GM18909 (cell line): ENCODE data around the gene SLC22A12.
"Not testable (repeated sequence)": the region's sequence is repeated elsewhere in the genome, so short reads cannot be mapped to it uniquely, and the experiment has no call there.

Experiments
- ATAC-seq: cut with Tn5 transposase; IDR thresholded peaks from one replicate; pipeline ENCODE4 v1.9.1; 2021; ENCODE audit warnings: mild to moderate bottlenecking; ENCODE audit not compliant: unreplicated experiment, poor library complexity

Gene SLC22A12

DNA sequence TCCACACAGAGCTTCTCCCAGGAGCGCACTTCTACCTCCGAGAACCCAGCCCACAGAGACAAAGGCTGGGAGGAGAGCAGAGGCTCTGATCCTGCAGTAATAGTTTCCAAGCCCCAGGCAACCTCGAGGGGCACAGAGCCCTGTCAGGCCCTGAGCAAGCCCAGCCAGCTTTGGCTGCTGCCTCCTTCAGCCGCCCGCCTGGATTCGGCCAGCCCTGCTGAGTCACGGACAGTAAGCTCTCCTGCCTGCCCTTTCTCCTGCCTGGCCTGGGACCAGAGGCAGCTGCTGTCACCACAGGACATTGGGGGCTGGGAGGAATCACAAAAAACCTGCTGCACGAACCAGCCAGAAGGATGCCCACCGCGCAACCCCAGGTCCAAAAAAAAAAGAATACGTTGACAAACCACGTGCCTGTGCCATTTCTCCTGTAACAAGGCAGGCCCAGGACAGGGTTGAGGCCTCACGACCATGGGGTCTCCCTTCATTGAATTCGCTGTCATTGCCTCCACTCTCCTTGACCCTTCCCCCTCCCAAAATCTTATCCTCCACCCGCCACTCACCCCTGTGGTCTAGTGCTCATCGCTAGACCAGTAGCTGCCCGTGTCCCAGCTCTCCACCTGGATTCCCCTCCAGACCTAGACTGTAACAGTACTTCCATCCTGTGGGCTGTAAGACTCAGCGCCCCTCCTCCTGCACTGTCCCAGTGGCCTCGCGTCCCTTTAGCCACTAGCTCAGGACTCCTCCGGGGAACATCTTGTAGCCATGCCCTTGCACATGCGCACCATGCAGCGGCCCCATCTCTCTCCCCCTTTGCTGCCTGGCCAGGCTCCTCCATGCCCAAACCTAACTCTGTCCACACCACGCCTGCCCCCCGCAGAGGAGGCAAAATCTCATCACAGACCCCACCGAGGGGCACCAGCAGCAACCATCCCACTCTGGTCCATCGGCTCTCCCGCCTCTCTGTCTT, 7.4 kb upstream of the SLC22A12 start:
- no peak for ATAC-seq

DNA sequence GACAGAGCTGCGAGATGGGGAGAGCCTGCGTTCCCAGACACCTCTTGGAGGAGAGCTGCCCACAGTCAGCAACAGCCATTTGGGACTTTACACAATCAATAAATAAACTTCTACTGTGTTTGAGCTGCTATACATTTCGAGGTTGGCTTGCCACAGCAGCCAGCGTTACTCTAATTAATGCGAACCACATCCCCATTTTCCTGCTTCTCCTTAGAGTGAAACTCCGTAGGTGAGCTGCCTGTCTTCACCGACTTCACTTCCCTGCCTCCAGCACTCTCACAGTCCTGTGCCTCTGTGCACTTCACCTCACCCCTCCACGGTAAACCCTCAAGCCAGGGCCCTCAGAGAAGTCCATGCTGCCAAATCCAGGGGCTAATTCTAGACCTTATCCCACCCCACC, 5.9 kb upstream of the SLC22A12 start:
- no peak for ATAC-seq

DNA sequence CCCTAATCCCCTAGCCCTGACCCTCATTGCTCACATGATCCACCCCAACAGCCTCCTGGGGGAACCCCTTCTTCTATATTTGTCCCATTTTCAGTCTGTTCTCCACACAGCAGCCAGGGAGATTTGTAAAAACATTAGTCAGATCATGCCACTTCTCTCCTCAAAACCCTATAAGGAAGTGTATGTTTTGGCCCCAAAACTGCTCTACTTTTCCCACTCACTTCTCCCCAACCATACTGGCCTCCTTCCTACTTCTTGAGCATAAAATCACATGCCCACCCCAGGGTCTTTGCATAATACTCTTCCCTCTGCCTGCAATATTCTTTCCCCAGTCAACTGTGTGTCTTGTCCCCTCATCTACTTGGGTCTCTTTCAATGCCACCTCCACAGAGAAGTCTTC, 4.7 kb upstream of the SLC22A12 start:
- no peak for ATAC-seq

DNA sequence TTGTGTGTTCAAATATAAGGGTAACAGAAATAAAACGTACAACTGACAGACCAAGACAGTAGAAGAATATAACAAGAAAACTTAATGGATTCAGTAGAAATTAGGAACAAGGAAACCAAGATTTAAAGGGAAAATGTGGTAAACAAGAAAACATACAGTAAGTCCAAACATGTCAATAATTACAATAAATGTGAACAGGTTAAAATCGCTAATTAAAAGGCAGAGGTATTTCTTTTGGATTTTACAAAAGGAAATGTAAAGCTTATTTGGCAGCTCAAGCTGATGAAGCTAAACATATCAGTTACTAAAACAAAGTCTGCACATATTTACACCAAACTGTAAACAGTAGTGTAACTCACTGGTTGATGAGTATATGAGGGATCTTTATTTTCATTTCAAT, 2.3 kb upstream of the SLC22A12 start:
- ATAC-seq: no peak

DNA sequence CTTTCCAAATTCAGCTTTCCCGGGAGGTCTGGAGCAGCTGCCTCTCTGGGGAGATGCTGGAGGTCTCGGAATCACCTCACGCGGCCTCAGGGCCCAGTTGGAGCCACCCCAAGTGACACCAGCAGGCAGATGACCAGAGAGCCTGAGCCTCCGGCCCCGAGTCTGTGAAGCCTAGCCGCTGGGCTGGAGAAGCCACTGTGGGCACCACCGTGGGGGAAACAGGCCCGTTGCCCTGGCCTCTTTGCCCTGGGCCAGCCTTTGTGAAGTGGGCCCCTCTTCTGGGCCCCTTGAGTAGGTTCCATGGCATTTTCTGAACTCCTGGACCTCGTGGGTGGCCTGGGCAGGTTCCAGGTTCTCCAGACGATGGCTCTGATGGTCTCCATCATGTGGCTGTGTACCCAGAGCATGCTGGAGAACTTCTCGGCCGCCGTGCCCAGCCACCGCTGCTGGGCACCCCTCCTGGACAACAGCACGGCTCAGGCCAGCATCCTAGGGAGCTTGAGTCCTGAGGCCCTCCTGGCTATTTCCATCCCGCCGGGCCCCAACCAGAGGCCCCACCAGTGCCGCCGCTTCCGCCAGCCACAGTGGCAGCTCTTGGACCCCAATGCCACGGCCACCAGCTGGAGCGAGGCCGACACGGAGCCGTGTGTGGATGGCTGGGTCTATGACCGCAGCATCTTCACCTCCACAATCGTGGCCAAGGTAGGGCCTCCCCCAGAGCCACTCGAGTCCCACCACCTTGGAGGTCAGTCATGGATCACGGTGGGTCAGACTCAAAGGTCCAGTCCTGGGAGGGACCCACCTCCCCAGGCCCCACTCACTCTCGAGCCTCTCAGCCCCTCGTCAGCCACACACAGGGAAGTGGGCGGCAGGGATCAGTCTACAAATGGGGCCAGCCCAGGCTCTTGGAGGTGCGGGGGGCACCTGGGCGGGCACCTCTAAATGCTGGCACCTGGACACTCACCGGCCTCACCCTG, 525 bp downstream of the SLC22A12 start:
- ATAC-seq: no peak

DNA sequence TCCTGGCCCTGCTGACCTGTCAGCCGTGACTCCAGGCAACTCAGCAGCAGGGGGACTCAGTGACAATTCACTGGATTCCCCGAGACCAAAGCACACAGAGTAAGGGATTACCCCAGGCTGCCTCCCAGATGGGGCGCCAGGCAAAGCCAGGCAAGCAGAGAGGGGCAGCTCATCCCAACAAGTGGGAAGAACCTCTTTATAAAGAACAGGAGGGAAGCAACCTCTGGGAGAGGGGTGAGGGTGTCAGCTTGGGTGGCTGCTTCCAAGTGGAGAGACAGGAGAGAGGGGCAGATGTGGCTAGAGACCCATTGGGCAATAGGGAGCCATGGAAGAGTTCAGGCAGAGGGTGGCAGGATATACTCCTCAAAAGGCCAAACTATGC, 1.2 kb downstream of the SLC22A12 start:
- no peak for ATAC-seq

DNA sequence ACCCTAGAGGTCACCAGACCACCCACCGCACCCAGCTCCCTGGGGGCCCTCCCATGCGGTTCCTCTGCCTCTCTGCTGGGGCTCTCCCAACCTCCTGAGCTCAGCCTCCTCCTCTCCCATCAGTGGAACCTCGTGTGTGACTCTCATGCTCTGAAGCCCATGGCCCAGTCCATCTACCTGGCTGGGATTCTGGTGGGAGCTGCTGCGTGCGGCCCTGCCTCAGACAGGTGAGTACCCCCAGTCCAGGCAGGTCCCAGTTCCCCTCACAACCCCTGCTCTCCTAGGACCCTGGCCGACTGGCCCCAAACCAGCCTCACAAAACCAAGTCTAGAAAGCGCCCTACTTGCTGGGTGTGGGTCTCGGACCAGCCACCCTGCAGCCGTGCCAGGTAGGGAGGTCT, 1.6 kb downstream of the SLC22A12 start:
- no peak for ATAC-seq

DNA sequence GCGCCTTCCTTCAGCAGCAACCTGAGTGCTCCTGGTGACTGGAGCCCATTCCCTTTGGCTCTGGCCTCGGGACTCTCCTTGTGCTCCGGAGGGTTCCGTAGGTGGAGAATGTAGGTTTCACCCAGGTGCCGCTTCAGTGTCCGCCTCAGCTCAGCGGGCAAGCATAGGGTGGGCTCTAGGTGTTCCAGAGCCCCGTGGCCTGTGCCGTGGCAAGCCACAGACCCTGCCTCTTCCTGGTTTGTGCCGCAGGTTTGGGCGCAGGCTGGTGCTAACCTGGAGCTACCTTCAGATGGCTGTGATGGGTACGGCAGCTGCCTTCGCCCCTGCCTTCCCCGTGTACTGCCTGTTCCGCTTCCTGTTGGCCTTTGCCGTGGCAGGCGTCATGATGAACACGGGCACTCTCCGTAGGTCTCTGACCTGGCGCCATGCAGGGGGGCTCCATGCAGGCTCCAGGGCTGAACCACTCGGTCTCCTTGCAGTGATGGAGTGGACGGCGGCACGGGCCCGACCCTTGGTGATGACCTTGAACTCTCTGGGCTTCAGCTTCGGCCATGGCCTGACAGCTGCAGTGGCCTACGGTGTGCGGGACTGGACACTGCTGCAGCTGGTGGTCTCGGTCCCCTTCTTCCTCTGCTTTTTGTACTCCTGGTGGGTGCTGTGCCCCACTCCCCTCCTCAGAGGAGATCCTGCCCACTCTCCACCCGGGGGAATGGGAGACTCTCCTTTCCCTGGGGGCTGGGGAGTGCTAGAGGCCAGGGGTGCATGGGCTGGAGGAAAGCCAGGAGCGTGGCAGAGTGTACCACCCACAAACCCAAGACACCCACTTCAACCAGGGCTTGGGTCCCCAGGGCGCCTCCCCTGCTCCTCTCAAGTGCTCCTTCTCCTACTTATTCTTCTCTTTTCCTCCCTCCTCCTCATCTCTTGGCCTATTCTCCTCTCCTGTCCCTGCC, 2.4 kb downstream of the SLC22A12 start:
- no peak for ATAC-seq

DNA sequence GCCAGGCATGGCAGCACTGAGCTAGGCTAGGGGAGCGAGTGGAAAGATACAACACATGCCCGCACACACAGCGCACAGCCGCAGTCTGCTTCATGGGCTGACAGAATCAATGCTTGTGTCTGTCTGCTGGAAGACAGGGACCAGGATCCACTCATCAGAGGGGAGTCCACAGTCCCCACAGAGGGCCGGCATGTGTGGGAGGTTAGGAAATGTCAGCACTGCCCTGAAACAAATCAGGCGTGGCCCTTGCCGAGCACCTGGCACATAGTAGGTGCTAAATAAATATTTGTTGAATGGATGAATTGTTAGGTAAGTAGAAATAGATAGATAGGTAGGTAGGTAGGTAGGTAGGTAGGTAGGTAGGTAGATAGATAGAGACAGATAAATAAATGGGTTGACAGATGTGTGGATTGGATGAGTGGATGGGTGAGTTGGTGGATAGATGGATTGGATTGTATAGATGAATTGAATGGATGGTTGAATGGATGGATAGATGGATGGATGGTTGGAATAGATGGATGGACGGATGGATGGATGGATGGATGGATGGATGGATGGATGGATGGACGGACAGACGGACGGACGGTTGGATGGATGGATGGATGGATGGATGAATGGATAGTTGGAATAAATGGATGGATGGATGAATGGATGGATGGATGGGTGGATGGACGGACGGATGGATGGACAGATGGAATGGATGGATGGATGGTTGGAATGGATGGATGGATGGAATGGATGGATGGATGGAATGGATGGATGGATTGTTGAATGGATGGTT, 3.3 kb downstream of the SLC22A12 start:
- no peak for ATAC-seq

DNA sequence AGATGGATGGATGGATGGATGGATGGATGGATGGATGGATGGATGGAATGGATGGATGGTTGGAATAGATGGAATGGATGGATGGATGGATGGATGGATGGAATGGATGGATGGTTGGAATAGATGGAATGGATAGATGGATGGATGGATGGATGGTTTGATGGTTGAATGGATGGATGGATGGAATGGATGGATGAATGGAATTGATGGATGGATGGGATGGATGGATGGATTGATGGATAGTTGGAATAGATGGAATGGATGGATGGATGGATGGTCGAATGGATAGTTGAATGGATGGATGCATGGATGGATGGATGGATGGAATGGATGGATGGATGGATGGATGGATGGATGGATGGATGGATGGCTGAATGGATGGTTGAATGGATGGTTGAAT, 4.9 kb downstream of the SLC22A12 start:
- ATAC-seq: not testable (repeated sequence)

DNA sequence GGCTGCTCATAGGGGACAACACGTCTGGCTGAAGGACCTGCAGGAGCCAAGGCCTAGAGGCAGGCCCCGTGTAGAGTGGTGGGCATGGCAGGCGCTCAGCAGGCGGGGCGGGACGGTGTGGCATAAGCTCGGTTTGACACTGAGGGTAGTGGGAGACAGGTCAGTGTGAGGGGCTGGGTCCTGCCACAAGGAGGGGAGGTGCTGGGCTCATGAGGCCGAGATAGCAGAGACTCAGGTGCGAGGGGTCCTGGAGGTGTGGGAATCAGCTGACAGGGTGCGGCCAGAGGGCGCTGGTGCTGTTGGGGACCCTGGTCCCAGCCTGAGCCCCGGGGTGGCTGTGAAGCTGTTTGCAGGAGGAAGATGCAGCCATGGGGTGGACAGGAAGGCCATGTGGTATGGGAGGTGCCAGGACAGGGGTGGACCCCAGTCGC, 6.7 kb downstream of the SLC22A12 start:
- ATAC-seq: no peak

DNA sequence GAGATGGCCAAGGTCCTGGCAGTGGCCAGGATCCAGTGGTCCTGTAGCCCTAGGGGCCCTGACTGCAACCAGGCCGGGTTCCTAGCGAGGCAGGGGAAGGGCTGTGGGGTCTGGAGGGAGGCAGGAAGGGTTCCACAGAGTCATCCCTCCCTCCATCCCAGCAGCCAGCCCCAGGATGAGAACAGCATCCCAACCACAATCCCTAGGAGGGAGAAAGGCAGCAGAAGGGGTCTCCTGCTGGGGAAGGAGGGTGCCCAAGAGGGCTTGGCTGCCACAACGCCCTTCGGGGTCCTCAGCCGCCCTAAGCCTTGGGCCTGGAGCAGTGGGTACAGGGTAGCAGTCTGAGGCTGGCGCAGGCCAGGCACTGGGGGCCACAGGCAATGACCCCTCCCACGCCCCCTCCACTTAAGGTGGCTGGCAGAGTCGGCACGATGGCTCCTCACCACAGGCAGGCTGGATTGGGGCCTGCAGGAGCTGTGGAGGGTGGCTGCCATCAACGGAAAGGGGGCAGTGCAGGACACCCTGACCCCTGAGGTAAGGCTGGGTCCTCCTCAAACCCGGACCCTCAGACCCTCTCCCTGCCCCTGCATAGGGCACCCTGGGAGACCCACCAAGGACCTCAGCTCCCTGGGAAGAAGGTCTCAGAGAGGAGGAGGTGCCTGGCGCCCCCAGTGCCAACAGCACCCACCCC, 7.2 kb downstream of the SLC22A12 start:
- ATAC-seq: no peak

DNA sequence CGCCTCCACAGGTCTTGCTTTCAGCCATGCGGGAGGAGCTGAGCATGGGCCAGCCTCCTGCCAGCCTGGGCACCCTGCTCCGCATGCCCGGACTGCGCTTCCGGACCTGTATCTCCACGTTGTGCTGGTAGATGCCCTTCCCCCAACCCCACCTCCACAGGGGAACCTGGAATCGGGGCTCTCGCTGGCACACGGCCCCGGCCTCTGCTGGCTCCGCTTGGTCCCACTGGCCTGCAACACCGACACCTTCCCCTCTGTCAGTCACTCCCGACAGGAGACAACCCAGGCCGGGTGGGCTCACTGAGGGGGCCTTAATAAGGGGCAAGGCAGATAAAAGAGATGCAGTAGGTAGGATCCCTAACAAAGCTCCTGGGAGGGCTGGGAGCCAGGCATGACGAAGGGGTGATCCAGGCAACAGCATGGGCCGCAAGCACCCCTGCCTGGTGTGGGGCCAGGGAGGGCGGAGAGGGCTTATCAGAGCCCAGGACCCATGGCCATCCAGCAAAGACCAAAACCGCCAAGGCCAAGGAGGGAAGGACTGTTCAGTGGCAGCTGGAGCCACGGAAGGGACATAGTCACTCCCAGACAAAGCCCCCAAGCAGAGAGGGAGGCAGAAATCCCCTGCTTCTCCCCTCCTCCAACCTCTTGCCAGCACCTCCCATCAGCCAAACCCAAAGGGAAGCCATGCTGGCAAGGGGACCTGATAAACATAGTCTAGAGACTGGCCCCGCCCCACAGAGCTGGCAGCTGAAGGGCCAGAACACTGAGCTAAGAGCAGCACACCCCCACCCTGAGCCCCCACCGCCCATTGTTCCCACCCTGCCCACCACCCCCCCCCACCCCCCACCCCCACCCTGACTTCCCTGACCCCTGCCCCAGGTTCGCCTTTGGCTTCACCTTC, 8.0 kb downstream of the SLC22A12 start:
- no peak for ATAC-seq

DNA sequence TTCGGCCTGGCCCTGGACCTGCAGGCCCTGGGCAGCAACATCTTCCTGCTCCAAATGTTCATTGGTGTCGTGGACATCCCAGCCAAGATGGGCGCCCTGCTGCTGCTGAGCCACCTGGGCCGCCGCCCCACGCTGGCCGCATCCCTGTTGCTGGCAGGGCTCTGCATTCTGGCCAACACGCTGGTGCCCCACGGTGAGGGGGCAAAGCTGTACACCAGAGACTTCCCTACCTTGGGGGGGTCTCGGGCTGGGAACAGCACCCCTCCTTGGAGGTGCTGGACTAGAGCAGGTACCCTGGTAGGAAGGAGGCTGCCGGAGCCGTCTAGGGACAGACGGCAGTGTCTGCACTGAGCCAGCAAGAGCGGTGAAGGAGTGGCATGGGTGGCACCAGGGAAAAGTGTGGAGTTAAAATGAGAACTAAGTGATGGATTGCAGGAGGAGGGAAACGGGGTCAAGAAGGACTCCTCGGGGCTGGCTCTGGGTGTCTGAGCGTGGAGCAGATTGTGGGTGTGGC, 8.7 kb downstream of the SLC22A12 start:
- ATAC-seq: no peak

DNA sequence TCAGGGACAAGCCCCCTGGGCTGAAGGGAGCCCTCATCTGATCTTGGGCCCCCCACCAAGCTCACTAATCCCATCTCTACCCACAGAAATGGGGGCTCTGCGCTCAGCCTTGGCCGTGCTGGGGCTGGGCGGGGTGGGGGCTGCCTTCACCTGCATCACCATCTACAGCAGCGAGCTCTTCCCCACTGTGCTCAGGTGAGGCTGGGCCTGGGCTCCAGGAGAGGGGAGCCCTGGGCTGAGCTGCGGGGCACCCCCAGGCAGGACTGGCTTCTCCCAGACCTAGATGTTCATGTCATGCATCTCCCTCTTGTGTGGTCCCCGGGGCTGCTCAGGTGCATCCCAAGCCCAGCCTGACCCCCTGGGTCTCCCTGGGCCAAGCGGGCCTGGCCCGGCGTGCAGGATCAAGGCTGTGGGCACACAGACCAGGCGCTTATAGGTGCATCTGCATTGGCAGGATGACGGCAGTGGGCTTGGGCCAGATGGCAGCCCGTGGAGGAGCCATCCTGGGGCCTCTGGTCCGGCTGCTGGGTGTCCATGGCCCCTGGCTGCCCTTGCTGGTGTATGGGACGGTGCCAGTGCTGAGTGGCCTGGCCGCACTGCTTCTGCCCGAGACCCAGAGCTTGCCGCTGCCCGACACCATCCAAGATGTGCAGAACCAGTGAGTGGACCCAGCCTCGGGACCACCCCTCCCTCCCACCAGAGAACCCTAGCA, 9.4 kb downstream of the SLC22A12 start:
- no peak for ATAC-seq

DNA sequence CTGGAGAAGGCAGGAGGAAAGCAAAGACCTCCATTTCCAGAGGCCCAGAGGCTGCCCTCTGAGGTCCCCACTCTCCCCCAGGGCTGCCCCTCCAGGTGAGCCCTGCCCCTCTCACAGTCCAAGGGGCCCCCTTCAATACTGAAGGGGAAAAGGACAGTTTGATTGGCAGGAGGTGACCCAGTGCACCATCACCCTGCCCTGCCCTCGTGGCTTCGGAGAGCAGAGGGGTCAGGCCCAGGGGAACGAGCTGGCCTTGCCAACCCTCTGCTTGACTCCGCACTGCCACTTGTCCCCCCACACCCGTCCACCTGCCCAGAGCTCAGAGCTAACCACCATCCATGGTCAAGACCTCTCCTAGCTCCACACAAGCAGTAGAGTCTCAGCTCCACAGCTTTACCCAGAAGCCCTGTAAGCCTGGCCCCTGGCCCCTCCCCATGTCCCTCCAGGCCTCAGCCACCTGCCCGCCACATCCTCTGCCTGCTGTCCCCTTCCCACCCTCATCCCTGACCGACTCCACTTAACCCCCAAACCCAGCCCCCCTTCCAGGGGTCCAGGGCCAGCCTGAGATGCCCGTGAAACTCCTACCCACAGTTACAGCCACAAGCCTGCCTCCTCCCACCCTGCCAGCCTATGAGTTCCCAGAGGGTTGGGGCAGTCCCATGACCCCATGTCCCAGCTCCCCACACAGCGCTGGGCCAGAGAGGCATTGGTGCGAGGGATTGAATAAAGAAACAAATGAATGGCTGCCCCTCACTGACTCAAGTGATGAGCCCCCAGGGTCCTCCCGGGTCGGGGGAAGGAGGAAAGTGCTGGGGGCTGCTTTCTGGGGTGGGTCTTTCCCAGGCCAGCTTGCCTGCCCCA, 10.8 kb downstream of the SLC22A12 start:
- ATAC-seq: no peak
